Bronchial epithelial cell (primary cell): Measurements from ENCODE around the gene UFC1. TPM values are rescaled to one million over a fixed set of nuclear protein-coding genes. Genes with fewer than 3 reads are reported as not detected.

Experiments
- DNase-seq: peaks from one replicate; pipeline ENCODE4 v3.0.0-alpha.2; 2010; ENCODE audit warnings: low read depth
- FAIRE-seq: peaks from 2 replicates; lab custom pipeline; 2011; peaks lifted over from hg19 to GRCh38; lab: Jason Lieb, UNC
- H3K27me3 ChIP-seq: 2 replicates; pipeline ENCODE4 v1.5.1; 2011; ENCODE audit warnings: low read length; ENCODE audit not compliant: control insufficient read depth, insufficient read depth
- H3K36me3 ChIP-seq: 2 replicates; pipeline ENCODE4 v1.5.1; 2011; ENCODE audit warnings: low read length; ENCODE audit not compliant: control insufficient read depth, insufficient read depth
- H3K4me3 ChIP-seq: 2 replicates; pipeline ENCODE4 v1.5.1; 2011; ENCODE audit warnings: mild to moderate bottlenecking, low read depth, low read length, control low read depth
- total RNA-seq: library from RNA; depleted of rRNA; stranded (reverse); fragments of >200 nt; gene quantifications from 2 replicates; pipeline ENCODE4 v1.2.1, GENCODE V29; 2014
- TF ChIP-seq, protein P1 (sequence below): IDR thresholded peaks from 2 replicates; pipeline ENCODE4 v1.5.1; 2011; ENCODE audit warnings: mild to moderate bottlenecking, moderate library complexity, low read length, control low read depth, inconsistent platforms; ENCODE audit not compliant: insufficient read depth, severe bottlenecking

UFC1 gene
- total RNA-seq, 1 donor from 2014 or later, result 94.3 TPM

DNA sequence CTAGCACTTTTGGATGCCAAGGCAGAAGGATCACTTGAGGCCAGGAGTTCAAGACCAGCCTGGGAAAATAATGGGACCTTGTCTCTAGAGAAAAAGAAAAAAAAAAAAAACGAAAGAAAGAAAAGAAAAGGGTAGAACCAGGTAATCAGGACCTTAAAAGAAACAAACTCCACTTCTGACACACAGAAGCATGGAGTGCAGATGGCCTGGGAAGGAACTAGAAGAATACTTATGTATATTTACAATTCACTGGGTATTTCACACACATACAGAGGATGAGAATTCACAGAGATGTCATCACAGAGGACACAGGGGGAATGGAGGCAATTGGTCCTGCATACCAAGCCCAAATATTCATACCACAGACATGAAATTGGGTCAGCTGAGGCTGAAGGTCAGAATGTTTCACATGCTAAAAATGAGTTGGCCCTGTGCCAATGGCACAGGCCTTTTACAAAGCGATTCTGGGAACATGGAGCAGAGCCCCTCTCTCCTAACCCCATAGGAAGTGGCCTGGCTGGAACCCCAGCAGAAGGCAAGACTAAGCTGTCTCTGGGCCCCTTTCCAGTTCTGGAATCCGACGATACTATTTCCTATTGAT, 19.1 kb downstream of the UFC1 start:
- TF ChIP-seq, protein P1, sequence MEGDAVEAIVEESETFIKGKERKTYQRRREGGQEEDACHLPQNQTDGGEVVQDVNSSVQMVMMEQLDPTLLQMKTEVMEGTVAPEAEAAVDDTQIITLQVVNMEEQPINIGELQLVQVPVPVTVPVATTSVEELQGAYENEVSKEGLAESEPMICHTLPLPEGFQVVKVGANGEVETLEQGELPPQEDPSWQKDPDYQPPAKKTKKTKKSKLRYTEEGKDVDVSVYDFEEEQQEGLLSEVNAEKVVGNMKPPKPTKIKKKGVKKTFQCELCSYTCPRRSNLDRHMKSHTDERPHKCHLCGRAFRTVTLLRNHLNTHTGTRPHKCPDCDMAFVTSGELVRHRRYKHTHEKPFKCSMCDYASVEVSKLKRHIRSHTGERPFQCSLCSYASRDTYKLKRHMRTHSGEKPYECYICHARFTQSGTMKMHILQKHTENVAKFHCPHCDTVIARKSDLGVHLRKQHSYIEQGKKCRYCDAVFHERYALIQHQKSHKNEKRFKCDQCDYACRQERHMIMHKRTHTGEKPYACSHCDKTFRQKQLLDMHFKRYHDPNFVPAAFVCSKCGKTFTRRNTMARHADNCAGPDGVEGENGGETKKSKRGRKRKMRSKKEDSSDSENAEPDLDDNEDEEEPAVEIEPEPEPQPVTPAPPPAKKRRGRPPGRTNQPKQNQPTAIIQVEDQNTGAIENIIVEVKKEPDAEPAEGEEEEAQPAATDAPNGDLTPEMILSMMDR, result no peak
- Histone ChIP-seq H3K27me3 (no peaks in the 10 kb centered on the region), H3K36me3 (peaks cover 21% of the 10 kb centered on the region), H3K4me3 (no peak overlapping the region)
- DNase-seq (no peak), FAIRE-seq (no peak)

DNA sequence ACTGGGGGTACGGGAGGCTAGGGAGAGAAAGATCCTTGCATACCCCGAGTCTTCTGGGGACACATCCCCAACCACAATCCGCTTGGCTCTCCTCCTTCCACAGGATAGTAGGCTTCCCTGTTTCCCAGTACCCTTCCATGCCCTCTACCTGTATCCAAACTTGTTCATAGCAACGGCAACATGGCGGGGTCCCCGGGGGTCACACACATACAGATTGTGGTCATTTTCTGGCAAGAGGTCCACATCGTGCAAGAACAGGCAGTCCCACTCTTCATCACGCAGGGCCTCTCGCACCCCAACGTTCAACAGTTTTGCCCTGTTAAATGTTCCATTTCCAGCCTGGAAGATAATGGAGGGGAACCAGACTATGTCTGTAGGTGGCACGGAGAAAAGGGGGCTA, 19.9 kb downstream of the UFC1 start:
- Histone ChIP-seq H3K36me3 (peaks cover 21% of the 10 kb centered on the region), H3K27me3 (no peaks in the 10 kb centered on the region), H3K4me3 (no peak overlapping the region)
- TF ChIP-seq, protein P1, result no peak
- FAIRE-seq (no peak), DNase-seq (no peak)

DNA sequence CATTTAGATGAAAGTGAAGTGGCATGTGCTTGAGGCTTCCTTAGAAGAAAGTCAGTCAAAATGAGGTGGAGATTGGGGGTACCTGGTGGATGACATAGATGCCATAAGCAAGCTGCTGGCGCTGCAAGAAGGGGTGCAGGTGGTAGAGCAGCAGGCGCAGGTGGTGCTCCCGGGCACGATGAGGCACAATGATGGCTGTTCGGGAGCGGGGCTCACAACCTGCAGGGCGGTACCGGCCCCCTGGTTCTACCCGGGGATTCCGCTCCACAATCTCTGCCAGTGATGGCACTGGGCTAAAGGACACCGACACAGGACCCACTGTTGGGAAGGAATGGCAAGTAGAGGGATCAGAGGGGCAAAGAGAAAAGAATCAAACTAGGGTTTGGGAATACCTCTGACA, 21.1 kb downstream of the UFC1 start:
- Histone ChIP-seq H3K4me3 (no peak overlapping the region), H3K36me3 (peaks cover 21% of the 10 kb centered on the region), H3K27me3 (no peaks in the 10 kb centered on the region)
- DNase-seq (no peak), FAIRE-seq (no peak)
- TF ChIP-seq, protein P1, result no peak

DNA sequence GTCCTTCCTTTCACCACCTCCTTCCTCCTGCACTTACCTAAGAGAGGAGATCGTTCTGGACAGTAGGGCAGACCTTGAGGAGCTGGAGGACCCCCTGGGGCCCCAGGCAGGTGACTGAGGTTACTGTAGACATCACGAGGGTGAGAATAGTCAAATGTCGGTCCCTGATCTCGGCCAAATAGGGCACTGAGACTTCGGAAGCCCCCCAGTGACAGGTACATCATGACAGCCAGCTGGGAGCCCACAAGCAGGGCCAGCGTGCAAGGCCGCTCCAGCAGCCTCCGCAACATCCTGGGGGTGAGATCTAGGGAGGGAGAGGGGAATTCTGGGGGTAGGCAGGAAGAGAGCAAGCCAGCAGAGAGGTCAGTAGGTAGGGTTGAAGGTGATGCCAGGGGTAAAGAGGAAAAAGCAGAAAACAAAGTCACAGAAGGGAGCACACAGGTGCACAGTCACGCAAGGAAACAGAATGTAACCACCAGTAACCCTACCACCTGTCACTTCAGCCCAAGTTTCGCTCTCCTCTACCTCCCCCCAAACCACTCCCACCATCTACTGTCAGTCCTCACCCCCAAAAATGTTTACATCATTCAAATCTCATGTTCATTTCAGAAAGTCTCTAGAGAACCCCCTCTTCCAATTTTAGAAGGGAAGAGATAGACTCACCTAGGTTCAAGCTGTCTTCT, 22.1 kb downstream of the UFC1 start:
- DNase-seq, result no peak
- Histone ChIP-seq H3K4me3 (no peak overlapping the region), H3K36me3 (peaks cover 20% of the 10 kb centered on the region), H3K27me3 (no peaks in the 10 kb centered on the region)
- FAIRE-seq, result no peak
- TF ChIP-seq, protein P1, result no peak

DNA sequence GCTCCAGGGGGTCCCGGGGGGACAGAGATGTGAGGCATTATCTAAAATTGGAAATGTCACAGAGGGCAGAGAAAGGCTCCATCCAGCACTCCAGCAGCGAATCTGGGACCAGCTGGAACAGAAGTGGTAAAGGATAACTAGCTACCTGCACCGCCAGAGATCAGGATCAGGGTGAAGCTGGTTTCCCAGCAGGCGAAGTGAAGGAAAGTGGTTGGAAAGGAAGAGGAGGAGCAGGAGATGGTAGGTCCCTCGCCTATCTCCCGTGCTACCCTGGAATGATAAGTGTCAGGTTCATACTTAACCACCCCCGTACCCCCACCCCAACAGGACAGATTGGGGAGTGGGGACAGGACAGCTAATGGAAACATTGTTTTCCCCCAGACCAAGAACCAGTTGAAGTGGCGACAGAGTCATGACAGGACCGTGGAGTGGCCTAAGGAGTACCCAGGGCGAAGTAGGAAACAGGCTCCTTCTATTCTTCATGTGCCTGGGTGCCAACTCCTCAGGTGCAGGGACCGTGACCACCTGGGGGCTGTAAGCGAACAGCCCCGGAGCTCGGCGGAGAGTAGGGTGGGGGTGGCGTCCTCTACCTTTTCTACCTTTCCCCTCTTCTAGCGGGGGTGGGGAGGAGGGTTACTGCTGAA, 22.8 kb downstream of the UFC1 start:
- FAIRE-seq (no peak), DNase-seq (no peak)
- Histone ChIP-seq H3K27me3 (no peaks in the 10 kb centered on the region), H3K4me3 (peak overlapping the region; percentile 92), H3K36me3 (peaks cover 17% of the 10 kb centered on the region)
- TF ChIP-seq, protein P1, result no peak
